DOHH2 (cell line): ENCODE measurements around the gene SUGCT.
A peak's percentile ranks its signal among the peaks of the same experiment; 100 is the strongest.

Experiments
- H3F3A ChIP-seq: fragments of 200-600 bp; sonication (generic), shearing (Covaris generic); 2 replicates; pipeline ENCODE4 v1.6.0; 2016; ENCODE audit warnings: antibody characterized with exemption, mild to moderate bottlenecking; ENCODE audit not compliant: control insufficient read depth, insufficient read depth
- H3K27ac ChIP-seq: fragments of 200-600 bp; sonication (generic); 2 replicates; pipeline ENCODE4 v1.5.1; 2014; ENCODE audit warnings: low read depth, mild to moderate bottlenecking, low read length, moderate library complexity
- H3K27me3 ChIP-seq: fragments of 200-600 bp; sonication (generic); 2 replicates; pipeline ENCODE4 v1.6.1; 2014; ENCODE audit warnings: mild to moderate bottlenecking, low read length, mixed read lengths; ENCODE audit not compliant: control insufficient read depth
- H3K36me3 ChIP-seq: fragments of 200-600 bp; sonication (generic); 2 replicates; pipeline ENCODE4 v1.6.1; 2014; ENCODE audit warnings: mild to moderate bottlenecking, low read length, moderate library complexity, mixed read lengths; ENCODE audit not compliant: control insufficient read depth
- H3K4me1 ChIP-seq: fragments of 200-600 bp; sonication (generic); 2 replicates; pipeline ENCODE4 v1.6.1; 2014; ENCODE audit warnings: mild to moderate bottlenecking, low read length, mixed read lengths; ENCODE audit not compliant: control insufficient read depth
- H3K4me2 ChIP-seq: fragments of 200-600 bp; sonication (generic); 2 replicates; pipeline ENCODE4 v1.6.0; 2014; ENCODE audit warnings: mild to moderate bottlenecking, low read length, moderate library complexity
- H3K4me3 ChIP-seq: fragments of 200-600 bp; sonication (generic); 2 replicates; pipeline ENCODE4 v1.5.1; 2014; ENCODE audit warnings: mild to moderate bottlenecking, low read length, mixed read lengths
- H3K79me2 ChIP-seq: fragments of 200-600 bp; sonication (generic); 2 replicates; pipeline ENCODE4 v1.6.1; 2014; ENCODE audit warnings: mild to moderate bottlenecking, low read length, mixed read lengths; ENCODE audit not compliant: control insufficient read depth
- H3K9me2 ChIP-seq: fragments of 200-600 bp; sonication (generic); replicated peaks from 2 replicates; pipeline ENCODE4 v1.6.1; 2014; ENCODE audit warnings: mild to moderate bottlenecking, low read length, mixed read lengths; ENCODE audit not compliant: control insufficient read depth
- H3K9me3 ChIP-seq: fragments of 200-600 bp; sonication (generic); 2 replicates; pipeline ENCODE4 v1.6.1; 2014; ENCODE audit warnings: antibody characterized with exemption, low read length, mixed read lengths; ENCODE audit not compliant: control insufficient read depth, insufficient read depth
- H4K20me1 ChIP-seq: fragments of 200-600 bp; sonication (generic); 2 replicates; pipeline ENCODE4 v1.6.0; 2014; ENCODE audit warnings: low read depth, mild to moderate bottlenecking, antibody characterized with exemption, low read length, moderate library complexity; ENCODE audit not compliant: control insufficient read depth, insufficient read depth
- CTCF ChIP-seq: fragments of 200-600 bp; sonication (generic); IDR thresholded peaks from one replicate; pipeline ENCODE4 v1.5.1; 2014; ENCODE audit warnings: antibody characterized with exemption, mild to moderate bottlenecking, low read depth, low read length; ENCODE audit not compliant: poor library complexity, severe bottlenecking
- EZH2phosphoT487 ChIP-seq: fragments of 200-600 bp; sonication (generic); IDR thresholded peaks from 2 replicates; pipeline ENCODE4 v1.6.1; 2017; ENCODE audit warnings: borderline replicate concordance, mild to moderate bottlenecking, antibody characterized with exemption, low read length, moderate library complexity, mixed read lengths

SUGCT gene

DNA sequence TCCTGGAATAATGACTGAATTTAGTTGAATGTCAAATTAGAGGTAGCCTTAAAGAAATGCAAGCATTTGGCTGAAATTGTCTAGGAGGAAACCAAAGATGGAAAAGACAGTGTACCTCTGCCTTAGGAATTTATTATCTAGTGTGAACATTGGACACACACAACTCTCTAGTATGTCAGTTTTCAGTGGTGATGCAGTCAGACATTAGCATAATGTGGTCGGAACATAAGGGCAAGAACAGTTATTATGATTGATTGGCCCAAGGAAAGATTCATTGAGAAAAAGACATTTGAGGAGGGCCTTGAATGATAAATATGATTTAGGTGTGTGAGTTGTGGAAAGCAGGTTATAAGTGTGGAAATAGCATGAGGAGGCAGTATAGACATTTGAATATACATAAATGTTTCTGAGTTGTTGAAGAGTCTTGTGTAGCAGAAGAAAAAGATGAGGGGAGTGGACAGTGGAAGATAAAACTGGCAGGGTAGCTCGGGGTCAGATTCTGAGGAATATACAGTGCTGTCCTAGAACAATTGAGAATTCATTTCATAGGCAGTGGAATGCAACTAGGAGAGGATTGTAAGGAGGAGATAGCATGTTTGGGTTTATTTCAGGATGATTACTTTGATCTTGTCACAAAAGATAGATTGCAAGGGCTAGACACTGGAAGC is 414.7 kb downstream of the SUGCT start:
- Histone ChIP-seq H3K4me3 (no peak overlapping the region), H3K4me2 (no peak overlapping the region), H4K20me1 (no peaks in the 10 kb centered on the region), H3K79me2 (no peaks in the 10 kb centered on the region), H3K36me3 (no peaks in the 10 kb centered on the region), H3K27me3 (no peaks in the 10 kb centered on the region), H3K9me3 (no peaks in the 10 kb centered on the region), H3K27ac (no peak overlapping the region), H3K9me2 (no peaks in the 10 kb centered on the region), H3K4me1 (peaks cover 9% of the 10 kb centered on the region), H3F3A (no peaks in the 10 kb centered on the region)
- TF ChIP-seq CTCF: no peak
- no peak for TF ChIP-seq EZH2phosphoT487

DNA sequence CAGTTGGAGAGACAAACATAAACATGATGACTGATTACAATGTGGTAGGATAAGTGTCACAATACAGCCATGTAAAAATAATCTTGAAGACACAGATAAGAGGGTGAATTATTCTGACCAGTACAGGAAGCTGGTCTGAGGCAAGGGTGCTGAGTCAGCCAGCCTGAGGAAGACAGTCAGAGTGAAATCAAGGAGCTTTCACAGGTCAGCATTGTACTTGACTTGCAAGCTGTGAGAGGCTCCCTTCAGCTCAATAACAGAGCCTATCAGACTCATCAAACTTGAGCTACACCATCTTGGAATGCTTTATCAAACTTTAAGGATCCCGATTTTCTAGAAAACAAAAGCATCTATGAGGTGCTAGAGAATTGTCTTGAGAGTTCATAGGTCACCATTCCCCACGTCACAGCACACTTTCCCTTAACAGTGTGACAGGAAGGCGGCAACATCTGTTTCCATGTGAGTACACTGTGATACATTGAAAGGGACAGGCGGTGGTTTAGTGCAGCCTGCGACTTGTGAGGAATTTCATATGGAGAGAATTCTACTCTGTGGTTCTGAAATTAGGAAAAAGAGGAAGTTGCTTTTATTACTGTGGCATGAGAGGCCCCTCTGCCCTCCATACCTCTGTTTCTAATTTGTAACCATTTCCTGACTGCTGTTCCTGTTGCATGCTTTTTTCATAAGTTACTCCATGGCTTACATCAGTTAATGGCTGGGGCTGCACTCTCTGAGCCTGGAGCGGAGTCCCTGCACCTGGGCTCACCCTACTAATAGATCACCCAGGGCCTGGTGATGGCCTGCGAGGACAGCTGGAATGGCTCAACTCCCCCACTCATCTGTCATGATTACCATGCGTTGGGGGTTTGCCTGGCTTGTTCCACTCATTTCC is 417.1 kb downstream of the SUGCT start:
- Histone ChIP-seq H4K20me1 (no peaks in the 10 kb centered on the region), H3F3A (no peaks in the 10 kb centered on the region), H3K27ac (no peak overlapping the region), H3K9me3 (no peaks in the 10 kb centered on the region), H3K36me3 (no peaks in the 10 kb centered on the region), H3K79me2 (no peaks in the 10 kb centered on the region), H3K4me3 (no peak overlapping the region), H3K4me1 (peaks cover 9% of the 10 kb centered on the region), H3K9me2 (no peaks in the 10 kb centered on the region), H3K4me2 (peak overlapping the region; percentile 11), H3K27me3 (no peaks in the 10 kb centered on the region)
- TF ChIP-seq CTCF: no peak
- no peak for TF ChIP-seq EZH2phosphoT487

DNA sequence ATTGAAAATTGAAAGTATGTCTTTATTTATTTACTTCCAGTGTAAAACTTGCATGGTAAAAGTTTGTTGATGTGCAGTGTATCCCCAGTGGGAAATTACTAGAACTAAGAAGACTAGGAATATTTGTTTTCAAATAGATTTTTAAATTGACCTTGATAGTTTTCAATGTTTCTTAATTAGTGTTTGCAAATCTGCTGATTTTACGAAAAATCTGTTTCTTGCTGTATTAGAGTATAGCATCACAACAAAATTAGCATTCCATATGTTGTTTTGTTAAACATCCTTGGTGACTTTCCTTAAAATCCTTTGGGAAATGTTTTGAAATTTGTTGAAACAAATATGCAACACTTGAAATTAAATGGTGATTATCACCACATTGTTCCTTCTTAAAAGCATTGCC is 425.9 kb downstream of the SUGCT start:
- Histone ChIP-seq H3K9me3 (no peaks in the 10 kb centered on the region), H3K27me3 (no peaks in the 10 kb centered on the region), H3K36me3 (no peaks in the 10 kb centered on the region), H3K4me1 (no peaks in the 10 kb centered on the region), H4K20me1 (no peaks in the 10 kb centered on the region), H3K4me3 (no peak overlapping the region), H3K79me2 (no peaks in the 10 kb centered on the region), H3F3A (no peaks in the 10 kb centered on the region), H3K9me2 (no peaks in the 10 kb centered on the region), H3K4me2 (no peak overlapping the region), H3K27ac (no peak overlapping the region)
- TF ChIP-seq CTCF (no peak), EZH2phosphoT487 (no peak)
